HG02610 (cell line): ENCODE measurements around the gene MAGEA10.
"Not testable (repeated sequence)": the region's sequence is repeated elsewhere in the genome, so short reads cannot be mapped to it uniquely, and the experiment has no call there.

Source experiments
- ATAC-seq: cut with Tn5 transposase; IDR thresholded peaks from one replicate; pipeline ENCODE4 v1.9.1; 2021; ENCODE audit warnings: mild to moderate bottlenecking, moderate library complexity; ENCODE audit not compliant: unreplicated experiment

Gene MAGEA10

GRCh38 chrX:152138388-152138784 lies at the start of gene MAGEA10:
TSS of gene MAGEA10 (minus strand) at chrX:152138577. CDS start at chrX:152135620, 2,957 bp downstream.
- ATAC-seq, result no peak

- no peak for ATAC-seq
These were observed 39.3 kb upstream of the MAGEA10 start for GRCh38 chrX:152177497-152178269.

GRCh38 chrX:152177052-152177451 lies 38.7 kb upstream of the MAGEA10 start:
- ATAC-seq, result no peak

GRCh38 chrX:152175892-152176291 lies 37.5 kb upstream of the MAGEA10 start:
- ATAC-seq, result not testable (repeated sequence)

GRCh38 chrX:152173923-152174322 lies 35.5 kb upstream of the MAGEA10 start:
- ATAC-seq, result not testable (repeated sequence)

GRCh38 chrX:152170621-152171020 lies 32.2 kb upstream of the MAGEA10 start:
- no peak for ATAC-seq

GRCh38 chrX:152165033-152165743 lies 26.8 kb upstream of the MAGEA10 start:
- ATAC-seq, result no peak

GRCh38 chrX:152157042-152157441 lies 18.7 kb upstream of the MAGEA10 start:
- no peak for ATAC-seq

GRCh38 chrX:152155766-152156310 lies 17.5 kb upstream of the MAGEA10 start:
- no peak for ATAC-seq

GRCh38 chrX:152154050-152154449 lies 15.7 kb upstream of the MAGEA10 start:
- ATAC-seq, result no peak

- ATAC-seq, result no peak
These were observed 12.9 kb upstream of the MAGEA10 start for GRCh38 chrX:152151256-152151655.

GRCh38 chrX:152149648-152150047 lies 11.3 kb upstream of the MAGEA10 start:
- ATAC-seq, result no peak

GRCh38 chrX:152139589-152139988 lies 1.2 kb upstream of the MAGEA10 start:
- no peak for ATAC-seq

GRCh38 chrX:152137771-152138387 lies 498 bp downstream of the MAGEA10 start:
- no peak for ATAC-seq

- ATAC-seq, result no peak
These were observed 2.1 kb downstream of the MAGEA10 start for GRCh38 chrX:152136312-152136711.

GRCh38 chrX:152131525-152131924 lies 6.9 kb downstream of the MAGEA10 start:
- no peak for ATAC-seq

- ATAC-seq, result not testable (repeated sequence)
These were observed 9.1 kb downstream of the MAGEA10 start for GRCh38 chrX:152129069-152129844.

- ATAC-seq, result no peak
These were observed 21.1 kb downstream of the MAGEA10 start for GRCh38 chrX:152117305-152117704.

- ATAC-seq, result no peak
These were observed 29.9 kb downstream of the MAGEA10 start for GRCh38 chrX:152108527-152108926.

- no peak for ATAC-seq
These were observed 34.5 kb downstream of the MAGEA10 start for GRCh38 chrX:152103866-152104265.

- ATAC-seq, result no peak
These were observed 52.2 kb downstream of the MAGEA10 start for GRCh38 chrX:152086141-152086540.
